Measurements from ENCODE around the gene KRT84. TPM values are rescaled to one million over a fixed set of nuclear protein-coding genes. Genes with fewer than 3 reads are reported as not detected.
A peak's percentile ranks its signal among the peaks of the same experiment; 100 is the strongest.

The KRT84 gene
- total RNA-seq, 1 donor from 2014 or later: not detected

DNA sequence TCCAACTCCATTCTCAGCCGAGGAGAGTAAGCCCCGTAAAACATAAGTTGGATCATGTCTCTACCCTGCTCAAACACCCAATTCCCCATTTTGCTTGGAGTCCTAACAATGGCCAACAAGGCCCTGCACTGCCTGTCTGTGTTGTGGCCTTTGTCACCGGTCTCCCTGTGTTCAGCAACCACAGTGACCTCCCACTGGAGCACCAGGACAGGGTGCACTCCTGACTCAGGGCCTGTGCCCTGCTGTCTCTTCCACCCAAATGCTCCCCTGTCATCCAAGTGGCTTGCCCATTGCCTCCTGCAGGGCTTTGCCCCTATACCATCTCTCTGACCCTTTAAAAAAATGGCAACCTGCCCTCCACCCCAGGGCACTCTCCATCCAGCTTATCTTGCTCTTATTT is 13.7 kb downstream of the KRT84 start:
- Histone ChIP-seq H3K27me3 (ENCODE audit: control insufficient read depth, insufficient read depth, low read length) (peaks cover 8% of the 10 kb centered on the region), H3K36me3 (ENCODE audit: control insufficient read depth, insufficient read depth, low read length) (no peaks in the 10 kb centered on the region), H3K4me3 (ENCODE audit: low read depth, low read length) (no peak overlapping the region)
- TF ChIP-seq, protein P1, sequence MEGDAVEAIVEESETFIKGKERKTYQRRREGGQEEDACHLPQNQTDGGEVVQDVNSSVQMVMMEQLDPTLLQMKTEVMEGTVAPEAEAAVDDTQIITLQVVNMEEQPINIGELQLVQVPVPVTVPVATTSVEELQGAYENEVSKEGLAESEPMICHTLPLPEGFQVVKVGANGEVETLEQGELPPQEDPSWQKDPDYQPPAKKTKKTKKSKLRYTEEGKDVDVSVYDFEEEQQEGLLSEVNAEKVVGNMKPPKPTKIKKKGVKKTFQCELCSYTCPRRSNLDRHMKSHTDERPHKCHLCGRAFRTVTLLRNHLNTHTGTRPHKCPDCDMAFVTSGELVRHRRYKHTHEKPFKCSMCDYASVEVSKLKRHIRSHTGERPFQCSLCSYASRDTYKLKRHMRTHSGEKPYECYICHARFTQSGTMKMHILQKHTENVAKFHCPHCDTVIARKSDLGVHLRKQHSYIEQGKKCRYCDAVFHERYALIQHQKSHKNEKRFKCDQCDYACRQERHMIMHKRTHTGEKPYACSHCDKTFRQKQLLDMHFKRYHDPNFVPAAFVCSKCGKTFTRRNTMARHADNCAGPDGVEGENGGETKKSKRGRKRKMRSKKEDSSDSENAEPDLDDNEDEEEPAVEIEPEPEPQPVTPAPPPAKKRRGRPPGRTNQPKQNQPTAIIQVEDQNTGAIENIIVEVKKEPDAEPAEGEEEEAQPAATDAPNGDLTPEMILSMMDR (IDR thresholded peaks at IDR 0.05; ENCODE audit: insufficient read depth, low read length, poor library complexity, severe bottlenecking): no peak
- DNase-seq (ENCODE audit: low read depth): no peak

DNA sequence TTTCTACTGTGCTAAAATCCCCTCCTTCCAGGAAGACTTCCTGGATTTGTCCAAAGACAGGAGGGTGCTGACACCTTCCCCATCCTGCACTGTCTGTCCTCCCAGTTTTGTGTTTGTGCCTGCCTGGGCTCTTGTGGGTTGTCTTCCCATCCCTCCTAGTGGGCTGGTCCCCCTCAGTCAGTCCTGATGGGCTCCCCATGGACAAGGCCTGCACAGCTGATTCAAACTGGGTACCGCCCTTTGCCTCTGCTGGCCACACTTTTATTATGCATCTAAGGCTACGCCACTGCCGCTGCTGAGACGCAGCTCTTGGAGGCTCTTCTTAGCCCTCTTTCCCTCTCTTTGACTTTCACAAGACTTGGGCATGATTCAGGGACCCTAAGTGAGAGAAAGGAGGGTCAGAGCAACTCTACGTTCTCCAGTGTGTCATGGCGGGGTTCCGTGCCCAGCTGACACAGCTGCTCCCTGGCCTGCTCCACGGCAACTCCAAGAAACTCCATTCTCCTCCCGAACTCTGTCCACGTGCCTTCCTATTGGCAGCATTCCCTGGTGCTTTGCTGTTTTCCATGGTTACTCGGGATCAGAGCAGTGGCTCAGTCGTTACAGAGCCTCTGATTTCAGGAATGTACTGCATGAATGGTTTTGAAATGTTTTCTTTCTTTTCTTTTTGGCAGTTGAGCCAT is 14.4 kb downstream of the KRT84 start:
- peak; percentile 28 for DNase-seq (ENCODE audit: low read depth)
- Histone ChIP-seq H3K27me3 (ENCODE audit: control insufficient read depth, insufficient read depth, low read length) (peaks cover 11% of the 10 kb centered on the region), H3K36me3 (ENCODE audit: control insufficient read depth, insufficient read depth, low read length) (no peaks in the 10 kb centered on the region), H3K4me3 (ENCODE audit: low read depth, low read length) (no peak overlapping the region)
- TF ChIP-seq, protein P1 (IDR thresholded peaks at IDR 0.05; ENCODE audit: insufficient read depth, low read length, poor library complexity, severe bottlenecking): no peak

DNA sequence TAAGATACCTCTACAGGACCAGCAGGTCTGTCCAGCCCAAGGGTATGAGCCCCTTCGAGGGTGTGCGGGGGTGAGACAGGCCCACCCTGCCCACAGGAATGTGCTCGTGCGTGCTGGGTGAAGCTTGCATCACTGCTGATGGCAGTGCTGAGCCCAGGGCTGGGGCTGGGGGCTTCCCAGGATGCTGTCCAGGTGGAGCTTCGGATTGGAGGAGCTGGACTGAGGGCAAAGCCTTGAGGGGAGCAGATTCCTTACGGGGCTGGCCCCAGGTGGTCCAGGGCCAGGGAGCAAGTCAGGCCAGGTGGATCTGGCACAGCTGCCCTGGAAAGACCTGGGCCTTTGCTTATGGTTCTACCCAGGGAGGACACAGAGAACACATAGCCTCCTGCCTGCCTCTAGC is 15.6 kb downstream of the KRT84 start:
- Histone ChIP-seq H3K4me3 (ENCODE audit: low read depth, low read length) (no peak overlapping the region), H3K36me3 (ENCODE audit: control insufficient read depth, insufficient read depth, low read length) (no peaks in the 10 kb centered on the region), H3K27me3 (ENCODE audit: control insufficient read depth, insufficient read depth, low read length) (peaks cover 14% of the 10 kb centered on the region)
- no peak for DNase-seq (ENCODE audit: low read depth)
- TF ChIP-seq, protein P1 (IDR thresholded peaks at IDR 0.05; ENCODE audit: insufficient read depth, low read length, poor library complexity, severe bottlenecking): no peak

DNA sequence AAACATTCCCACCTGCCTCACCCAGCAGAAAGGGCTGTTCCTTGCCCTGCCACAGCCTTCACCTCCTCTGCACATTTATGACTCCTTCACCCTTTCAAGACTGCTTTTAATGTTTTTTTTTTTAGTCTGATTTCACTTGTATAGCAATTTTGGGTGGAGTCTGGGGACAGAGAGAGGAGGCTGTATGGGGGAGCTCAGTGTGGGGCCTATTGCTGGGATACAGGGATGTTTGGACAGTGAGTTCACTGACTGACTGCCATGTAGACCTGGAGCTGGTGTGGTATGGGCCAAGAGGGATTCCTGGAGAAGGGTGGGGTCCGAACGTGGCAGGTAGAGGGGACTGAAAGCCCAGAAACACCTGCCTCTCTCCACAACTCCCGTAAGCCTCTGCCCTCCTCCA is 16.2 kb downstream of the KRT84 start:
- Histone ChIP-seq H3K27me3 (ENCODE audit: control insufficient read depth, insufficient read depth, low read length) (peaks cover 14% of the 10 kb centered on the region), H3K4me3 (ENCODE audit: low read depth, low read length) (no peak overlapping the region), H3K36me3 (ENCODE audit: control insufficient read depth, insufficient read depth, low read length) (no peaks in the 10 kb centered on the region)
- no peak for DNase-seq (ENCODE audit: low read depth)
- TF ChIP-seq, protein P1 (IDR thresholded peaks at IDR 0.05; ENCODE audit: insufficient read depth, low read length, poor library complexity, severe bottlenecking): no peak

DNA sequence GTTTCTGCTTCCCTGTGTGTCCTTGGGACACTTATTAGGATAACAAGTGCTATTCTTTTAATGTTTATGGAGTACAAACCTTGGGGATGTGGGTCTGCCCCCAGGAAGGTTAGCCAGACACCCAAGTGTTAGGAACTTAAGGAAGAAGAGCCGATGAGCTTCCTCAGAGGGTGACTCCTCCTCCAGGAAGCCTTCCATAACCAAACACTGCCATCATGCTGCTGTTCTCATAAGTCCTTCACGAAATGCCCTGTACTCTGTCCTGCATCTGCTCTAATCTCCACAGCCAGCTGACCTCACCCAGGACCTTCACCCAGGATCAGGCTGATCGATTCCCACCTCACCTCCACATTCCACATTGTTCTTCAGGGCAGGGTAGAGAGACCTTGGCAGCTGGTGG is 16.9 kb downstream of the KRT84 start:
- H3K4me3 ChIP-seq (ENCODE audit: low read depth, low read length): no peak overlapping the region
- DNase-seq (ENCODE audit: low read depth): no peak
- H3K27me3 ChIP-seq (ENCODE audit: control insufficient read depth, insufficient read depth, low read length): peaks cover 14% of the 10 kb centered on the region
- no peaks in the 10 kb centered on the region for H3K36me3 ChIP-seq (ENCODE audit: control insufficient read depth, insufficient read depth, low read length)
- TF ChIP-seq, protein P1 (IDR thresholded peaks at IDR 0.05; ENCODE audit: insufficient read depth, low read length, poor library complexity, severe bottlenecking): no peak

DNA sequence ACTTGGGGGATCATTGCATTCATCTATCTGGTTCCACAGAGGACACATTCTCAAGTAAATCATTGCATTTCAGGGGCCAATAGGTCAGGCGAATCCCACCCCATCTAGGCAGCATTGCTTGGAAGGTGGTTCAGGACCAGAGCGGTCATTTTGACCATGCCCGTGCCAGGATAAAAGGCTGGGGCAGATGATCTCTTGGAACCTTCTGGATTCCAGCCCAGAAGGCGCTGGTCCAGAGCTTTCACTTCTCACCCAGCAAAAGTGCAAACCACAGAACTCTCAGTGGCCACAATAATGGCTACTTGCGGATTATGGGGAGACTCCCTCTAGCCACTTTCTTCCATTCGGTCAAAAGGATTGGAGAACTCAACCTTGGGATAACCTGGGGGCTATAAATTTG is 17.6 kb downstream of the KRT84 start:
- Histone ChIP-seq H3K36me3 (ENCODE audit: control insufficient read depth, insufficient read depth, low read length) (no peaks in the 10 kb centered on the region), H3K4me3 (ENCODE audit: low read depth, low read length) (no peak overlapping the region), H3K27me3 (ENCODE audit: control insufficient read depth, insufficient read depth, low read length) (peaks cover 14% of the 10 kb centered on the region)
- TF ChIP-seq, protein P1 (IDR thresholded peaks at IDR 0.05; ENCODE audit: insufficient read depth, low read length, poor library complexity, severe bottlenecking): no peak
- DNase-seq (ENCODE audit: low read depth): no peak

Data from kidney epithelial cell (primary cell).